Ramos (cell line): Measurements from ENCODE around the gene SCCPDH.
"Not testable (repeated sequence)": the region's sequence is repeated elsewhere in the genome, so short reads cannot be mapped to it uniquely, and the experiment has no call there.

Experiments used
- in situ Hi-C: fragments of 300-500 bp; cut with MboI; formaldehyde crosslinking; loops from one replicate; pipeline ENCODE4 v1.14.3; 2022; ENCODE audit warnings: low sequenced_read_pairs; ENCODE audit not compliant: unreplicated experiment

SCCPDH gene

DNA sequence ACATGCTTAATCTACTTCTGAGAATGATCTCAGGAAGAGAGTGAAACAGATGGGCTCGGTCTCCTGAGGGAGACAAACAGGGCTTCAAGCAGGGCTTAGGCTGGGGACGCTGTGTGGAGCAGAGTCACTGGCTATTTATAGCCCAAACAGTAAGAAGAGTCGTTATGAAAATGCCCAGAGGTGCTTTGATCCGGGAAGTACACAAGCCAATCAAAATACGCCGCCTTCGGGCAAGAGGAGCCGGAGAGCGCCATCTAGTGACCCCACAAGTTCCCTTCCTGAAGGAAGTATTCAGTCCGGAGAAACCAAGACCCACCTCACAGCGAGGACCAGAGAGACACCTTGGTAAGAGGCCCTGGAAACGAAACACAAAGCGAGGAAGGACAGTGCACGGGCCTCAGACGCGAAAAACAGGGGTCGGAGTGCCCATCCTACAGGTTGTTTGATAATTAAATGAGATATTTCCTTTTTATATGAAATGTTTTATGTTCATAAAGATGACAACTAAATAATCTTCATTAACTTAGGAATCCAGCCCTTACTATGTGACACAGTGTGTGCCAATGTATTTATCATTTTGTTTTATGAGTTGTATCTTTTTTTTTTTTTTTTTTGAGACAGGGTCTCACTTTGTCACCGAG, 25.0 kb upstream of the SCCPDH start:
- in situ Hi-C loops: loop anchor here (5.0 to 25.0 kb wide), 2 partner anchors 202 to 687 kb away; no protein-coding TSS in a partner anchor

DNA sequence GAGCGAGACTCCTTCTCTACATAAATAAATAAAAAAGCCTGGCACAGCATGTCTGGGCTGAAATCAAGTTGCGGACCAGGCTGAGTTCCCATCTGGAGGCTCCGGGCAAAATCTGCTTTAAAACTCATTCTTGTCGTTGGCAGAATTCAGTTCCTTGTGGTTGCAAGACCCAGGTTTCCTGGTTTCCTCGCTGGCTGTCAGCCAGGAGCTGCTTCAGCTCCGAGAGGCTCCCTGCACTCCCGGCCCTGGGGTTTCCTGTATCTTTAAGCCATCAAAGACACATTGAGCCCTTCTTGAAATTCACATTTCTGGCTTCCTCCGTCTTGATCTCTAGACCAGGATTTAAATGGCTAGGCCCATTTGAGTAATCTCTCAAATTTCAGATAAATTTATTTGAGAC, 20.6 kb upstream of the SCCPDH start:
- in situ Hi-C loops: no loop called here

DNA sequence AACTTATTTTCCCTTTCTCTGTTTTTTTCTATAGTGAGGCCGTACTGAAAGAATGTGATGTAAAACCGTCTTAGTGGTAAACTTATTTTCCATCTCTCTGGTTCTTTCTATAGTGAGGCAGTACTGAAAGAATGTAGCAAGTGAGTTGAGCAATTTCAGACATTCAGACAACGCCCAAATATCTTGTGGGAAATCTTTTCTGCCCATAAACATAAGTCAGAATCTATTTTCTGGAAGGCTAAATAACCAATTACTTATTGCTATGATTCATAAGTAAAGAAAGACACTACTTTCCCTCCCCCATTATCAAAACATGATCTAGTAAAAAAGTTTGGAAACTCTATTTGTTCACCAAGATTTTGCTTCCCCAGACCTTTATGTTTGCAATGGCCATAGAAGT, 18.8 kb upstream of the SCCPDH start:
- in situ Hi-C loops: no loop called here

DNA sequence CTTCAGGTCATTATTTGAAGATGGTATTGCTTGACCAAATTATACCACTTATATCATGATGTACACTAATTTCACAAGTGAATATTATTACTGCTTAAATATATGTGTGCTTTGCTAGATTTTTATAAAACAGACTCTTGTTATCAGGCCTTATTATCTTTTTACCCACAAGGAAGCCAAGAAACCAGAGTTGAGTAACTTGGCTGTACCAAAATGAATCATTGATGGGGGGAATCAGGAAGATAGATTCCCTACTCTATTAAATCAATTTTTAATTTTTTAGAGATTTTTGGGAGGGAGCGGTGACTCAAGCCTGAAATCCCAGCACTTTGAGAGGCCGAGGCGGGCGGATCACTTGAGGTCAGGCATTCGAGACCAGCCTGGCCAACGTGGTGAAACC, 16.0 kb upstream of the SCCPDH start:
- in situ Hi-C loops: no loop called here

DNA sequence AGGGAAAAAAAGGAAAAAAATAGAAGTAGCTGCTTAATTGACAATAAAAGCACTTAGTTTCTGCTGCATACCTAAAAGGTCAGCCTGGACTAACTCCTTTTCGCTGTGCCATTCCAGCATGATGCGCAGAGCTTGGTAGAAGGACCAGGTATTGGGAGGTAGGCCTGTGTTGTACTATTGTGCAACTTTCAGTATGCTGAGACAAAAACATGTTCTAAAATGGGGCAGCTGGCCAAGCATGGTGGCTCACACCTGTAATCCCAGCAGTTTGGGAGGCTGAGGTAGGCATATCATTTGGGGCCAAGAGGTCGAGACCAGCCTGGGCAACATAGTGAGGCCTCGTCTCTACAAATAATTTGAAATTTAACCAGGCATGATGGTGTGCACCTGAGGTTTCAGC, 15.0 kb upstream of the SCCPDH start:
- in situ Hi-C loops: no loop called here

DNA sequence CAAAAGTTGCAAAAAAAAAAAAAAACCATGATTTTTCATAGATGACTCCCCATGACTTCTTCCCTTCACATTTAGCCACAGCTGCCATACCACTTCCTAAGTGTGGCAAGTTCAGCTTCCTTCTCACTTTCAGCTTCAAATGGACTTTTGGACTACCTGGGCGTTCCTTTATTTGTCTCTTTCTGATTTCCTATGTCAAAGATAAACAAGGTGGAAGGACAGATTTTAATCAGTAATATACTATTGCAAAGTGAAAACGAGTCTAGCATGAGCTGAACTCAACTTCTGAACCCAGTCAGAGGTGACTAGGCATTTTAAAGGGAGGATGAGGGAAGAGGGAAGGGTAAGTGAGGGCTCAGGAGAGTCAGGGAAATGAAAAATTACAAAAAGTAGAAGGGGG, 14.4 kb upstream of the SCCPDH start:
- in situ Hi-C loops: no loop called here

DNA sequence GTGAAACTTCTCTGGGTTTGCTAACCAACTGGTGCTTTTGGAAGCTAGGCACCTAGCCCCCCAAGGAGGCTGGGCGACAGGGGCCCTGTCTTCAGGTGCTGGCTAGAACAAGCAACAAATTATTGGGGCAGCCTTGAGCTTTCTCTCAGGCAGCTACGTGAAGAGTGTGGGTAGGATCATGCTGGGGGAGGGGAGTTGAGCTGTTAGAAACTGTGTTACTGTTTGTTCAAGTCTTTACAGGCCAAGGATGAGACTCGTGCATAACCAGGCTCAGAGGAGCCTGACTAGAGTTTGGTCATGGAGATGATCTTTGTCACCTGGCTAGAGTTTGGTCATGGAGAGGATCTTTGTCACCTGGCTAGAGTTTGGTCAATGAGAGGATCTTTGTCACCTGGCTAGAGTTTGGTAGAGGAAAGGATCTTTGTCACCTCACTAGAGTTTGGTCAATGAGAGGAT, 12.6 kb upstream of the SCCPDH start:
- in situ Hi-C loops: no loop called here

DNA sequence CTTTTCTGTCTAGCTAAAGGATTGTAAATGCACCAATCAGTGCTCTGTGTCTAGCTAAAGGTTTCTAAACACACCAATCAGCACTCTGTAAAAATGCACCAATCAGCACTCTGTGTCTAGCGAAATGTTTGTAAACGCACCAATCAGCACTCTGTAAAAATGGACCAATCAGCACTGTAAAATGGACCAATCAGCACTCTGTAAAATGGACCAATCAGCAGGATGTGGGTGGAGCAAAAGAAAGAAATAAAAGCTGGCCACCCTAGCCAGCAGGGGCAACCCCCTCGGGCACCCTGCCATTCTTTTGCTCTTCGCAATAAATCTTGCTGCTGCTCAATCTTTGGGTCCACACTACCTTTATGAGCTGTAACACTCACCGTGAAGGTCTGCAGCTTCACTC, 11.8 kb upstream of the SCCPDH start:
- in situ Hi-C loops: not testable (repeated sequence)

DNA sequence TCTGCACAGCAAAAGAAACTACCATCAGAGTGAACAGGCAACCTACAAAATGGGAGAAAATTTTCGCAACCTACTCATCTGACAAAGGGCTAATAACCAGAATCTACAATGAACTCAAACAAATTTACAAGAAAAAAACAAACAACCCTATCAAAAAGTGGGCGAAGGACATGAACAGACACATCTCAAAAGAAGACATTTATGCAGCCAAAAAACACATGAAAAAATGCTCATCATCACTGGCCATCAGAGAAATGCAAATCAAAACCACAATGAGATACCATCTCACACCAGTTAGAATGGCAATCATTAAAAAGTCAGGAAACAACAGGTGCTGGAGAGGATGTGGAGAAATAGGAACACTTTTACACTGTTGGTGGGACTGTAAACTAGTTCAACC, 4.8 kb upstream of the SCCPDH start:
- in situ Hi-C loops: not testable (repeated sequence)

DNA sequence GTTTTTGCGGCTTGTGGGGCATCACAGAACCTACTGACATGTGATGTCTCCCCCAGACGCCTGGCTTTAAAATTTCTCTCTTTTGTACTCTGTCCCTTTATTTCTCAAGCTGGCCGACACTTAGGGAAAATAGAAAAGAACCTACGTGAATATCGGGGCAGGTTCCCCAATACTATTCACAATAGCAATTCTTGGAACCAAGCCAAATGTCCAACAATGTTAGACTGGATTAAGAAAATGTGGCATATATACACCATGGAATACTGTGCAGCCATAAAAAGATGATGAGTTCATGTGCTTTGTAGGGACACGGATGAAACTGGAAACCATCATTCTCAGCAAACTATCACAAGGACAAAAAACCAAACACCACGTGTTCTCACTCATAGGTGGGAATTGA, 3.4 kb upstream of the SCCPDH start:
- in situ Hi-C loops: not testable (repeated sequence)

DNA sequence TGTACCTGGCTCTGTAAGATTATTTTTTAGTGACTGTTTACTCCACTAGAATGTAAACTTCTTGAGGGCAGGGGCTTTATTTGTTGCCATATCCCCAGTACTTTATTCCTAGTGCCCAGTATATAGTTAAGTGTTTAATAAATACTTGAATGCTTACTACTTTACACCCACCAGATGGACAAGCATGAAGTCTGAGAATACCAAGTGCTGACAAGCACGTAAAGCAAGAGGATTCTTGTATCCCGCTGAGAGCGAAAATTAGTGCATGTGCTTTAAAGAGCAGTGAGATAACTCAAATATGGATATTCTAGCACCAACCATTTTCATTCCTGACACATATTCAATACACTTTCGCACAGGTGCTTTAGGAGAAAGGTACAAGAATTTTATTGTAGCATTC, 1.5 kb upstream of the SCCPDH start:
- in situ Hi-C loops: no loop called here

DNA sequence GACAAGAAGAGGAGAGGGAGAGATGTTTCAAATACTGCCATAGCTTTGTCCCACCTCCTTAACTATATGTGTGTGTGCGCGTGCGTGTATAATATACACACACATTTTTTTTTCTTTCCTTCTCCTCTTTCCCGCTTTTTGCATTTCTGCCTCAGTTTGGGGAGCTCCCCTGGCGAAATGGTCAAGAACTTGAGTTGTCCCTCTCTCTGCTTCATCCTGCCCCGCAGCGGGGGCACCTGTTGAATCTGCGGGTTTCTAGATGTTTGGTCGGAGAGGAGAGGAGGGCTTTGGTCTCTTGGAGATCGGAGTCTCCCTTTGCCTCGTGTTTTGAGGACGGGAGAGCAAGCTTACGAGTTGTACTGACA, 504 bp downstream of the SCCPDH start:
- in situ Hi-C loops: no loop called here

DNA sequence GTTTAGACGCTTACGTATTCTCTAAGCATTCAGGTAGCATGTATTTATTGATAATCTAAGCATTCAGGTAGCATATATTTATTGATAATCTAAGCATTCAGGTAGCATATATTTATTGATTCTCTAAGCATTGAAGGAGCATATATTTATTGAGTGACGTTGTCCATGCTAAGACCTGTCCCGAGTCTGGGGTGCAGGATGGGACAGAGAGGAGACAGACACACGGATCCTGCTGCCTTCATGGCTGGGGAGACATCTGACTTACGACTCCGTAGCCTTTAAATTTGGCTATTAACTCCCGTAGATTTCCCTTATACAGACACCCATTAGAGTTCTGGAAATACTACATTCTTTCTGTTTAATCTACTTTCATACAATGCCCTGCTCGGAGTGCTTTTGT, 982 bp downstream of the SCCPDH start:
- in situ Hi-C loops: no loop called here

DNA sequence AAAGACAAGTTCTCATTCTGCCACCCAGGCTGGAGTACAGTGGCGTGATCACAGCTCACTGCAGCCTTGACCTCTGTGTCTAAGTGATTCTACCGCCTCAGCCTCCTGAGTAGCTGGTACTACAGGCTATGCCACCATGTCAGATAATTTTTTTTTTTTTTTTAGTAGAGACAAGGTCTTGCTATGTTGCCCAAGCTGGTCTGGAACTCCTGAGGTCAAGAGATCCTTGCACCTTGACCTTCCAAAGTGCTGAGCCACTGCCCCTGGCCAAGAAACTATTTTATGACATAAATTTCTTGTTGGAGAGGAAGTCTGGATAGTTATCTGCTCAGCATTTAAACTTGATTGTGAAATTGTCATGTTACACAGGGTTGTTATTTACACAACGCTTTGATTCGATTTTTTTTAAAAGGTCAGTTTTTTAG, 2.1 kb downstream of the SCCPDH start:
- in situ Hi-C loops: no loop called here

DNA sequence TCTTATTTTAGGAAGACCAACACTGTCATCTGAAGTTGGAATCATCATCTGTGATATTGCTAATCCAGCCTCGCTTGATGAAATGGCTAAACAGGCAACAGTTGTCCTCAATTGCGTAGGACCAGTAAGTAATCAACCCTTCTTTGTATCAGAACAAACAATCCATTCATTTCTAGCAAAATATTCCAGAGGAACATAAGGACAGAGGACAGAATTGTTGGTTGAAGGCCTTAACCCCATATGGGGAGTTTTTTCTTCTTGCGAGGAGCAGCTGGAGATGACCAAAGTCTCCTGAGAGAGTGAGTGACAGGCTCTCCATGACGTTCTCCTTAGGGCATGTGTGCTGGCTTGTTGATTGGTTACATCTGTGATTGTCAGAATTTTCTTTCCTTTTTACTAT, 2.7 kb downstream of the SCCPDH start:
- in situ Hi-C loops: no loop called here

DNA sequence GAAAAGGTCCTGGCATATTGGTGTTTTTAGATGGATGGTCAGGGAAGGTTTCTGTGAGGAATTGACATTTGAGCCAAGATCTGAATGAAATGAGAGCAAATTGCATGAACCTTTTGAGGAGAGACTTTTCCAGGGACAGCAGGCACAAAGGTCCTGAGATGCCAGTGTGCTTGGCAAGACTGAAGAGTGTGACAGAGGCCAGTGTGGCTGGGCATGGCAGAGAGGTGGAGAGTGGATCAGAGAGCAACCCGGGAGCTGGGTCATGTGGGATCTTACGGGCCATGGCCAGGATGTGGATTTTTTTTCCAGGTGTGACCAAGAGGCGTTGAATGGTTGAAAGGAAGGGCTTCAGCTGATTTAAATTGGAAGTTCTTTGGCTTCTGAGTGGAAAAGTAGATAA, 3.4 kb downstream of the SCCPDH start:
- in situ Hi-C loops: no loop called here

DNA sequence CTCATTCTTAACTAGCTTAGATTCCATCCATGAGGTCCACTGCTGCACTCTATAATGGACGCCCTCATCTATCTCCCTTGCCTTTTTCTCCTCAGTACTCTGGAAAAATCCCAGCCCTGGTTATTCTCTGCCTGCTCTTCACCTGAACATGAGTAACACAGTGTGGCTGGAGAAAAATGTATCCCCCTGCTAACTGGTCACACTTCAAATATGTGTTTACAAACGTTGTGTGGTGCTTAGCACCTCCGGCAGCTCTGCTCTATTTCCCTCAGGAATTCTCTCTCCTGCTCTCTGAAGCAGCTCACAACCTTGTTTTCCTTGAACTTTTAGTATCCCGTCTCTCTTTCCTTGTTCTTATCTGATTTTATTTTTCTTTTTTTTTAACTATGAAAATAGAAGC, 4.1 kb downstream of the SCCPDH start:
- in situ Hi-C loops: no loop called here

DNA sequence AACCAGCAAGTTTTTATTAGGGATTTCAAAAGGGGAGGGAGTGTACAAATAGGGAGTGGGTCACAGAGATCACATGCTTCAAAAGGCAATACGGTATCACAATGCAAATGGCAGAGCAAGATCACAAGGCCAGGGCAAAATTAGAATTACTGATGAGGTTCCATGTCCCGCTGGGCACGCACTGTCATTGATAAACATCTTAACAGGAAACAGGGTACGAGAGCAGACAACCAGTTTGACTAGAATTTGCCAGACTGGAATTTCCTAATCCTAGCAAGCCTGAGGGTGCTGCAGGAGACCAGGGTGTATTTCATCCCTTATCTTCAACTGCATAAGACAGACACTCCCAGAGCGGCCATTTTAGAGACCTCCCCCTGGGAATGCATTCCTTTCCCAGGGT, 4.8 kb downstream of the SCCPDH start:
- in situ Hi-C loops: not testable (repeated sequence)

DNA sequence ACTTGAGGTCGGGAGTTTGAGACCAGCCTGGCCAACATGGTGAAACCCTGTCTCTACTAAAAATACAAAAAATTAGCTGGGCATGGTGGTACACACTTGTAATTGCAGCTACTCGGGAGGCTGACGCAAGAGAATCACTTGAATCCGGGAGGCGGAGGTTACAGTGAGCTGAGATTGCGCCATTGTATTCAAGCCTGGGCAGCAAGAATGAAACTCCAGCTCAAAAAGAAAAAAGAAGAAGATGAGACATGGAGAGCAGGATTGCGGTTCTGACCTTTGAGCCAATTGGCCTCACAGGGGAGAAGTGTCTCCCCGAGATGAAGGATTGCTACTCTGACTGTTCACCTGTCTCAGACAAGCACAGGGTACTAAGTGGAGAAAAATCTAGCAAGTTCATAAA, 6.6 kb downstream of the SCCPDH start:
- in situ Hi-C loops: no loop called here

DNA sequence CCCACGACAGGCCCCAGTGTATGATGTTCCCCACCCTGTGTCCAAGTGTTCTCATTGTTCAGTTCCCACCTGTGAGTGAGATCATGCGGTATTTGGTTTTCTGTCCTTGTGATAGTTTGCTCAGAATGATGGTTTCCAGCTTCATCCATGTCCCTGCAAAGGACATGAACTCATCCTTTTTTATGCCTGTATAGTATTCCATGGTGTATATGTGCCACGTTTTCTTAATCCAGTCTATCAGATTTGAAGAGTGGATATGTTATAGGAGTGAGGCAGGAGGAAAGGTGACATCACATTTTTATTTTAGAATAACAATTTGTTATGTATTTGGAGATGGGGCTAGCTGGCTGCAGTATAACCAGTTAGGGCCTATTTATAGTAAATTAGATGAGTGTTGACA, 7.7 kb downstream of the SCCPDH start:
- in situ Hi-C loops: not testable (repeated sequence)

DNA sequence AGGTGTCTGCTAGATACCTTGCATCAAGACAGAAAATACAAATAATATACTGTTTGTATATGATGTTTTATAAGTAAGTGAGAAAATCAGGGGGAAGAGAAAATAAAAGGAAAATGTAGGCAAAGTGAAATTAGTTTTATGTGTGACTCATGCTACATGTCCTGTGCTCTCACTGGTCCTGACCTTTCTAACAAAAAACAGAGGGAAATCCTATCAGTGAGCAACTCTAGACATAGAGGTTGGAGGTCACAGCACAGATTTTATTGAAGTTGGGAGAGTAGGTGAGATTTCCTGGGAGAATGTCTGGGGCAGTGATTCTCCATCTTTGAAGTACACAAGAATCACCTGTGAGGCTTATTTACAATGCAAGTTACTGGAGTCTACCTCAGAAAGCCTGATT, 9.5 kb downstream of the SCCPDH start:
- in situ Hi-C loops: no loop called here

DNA sequence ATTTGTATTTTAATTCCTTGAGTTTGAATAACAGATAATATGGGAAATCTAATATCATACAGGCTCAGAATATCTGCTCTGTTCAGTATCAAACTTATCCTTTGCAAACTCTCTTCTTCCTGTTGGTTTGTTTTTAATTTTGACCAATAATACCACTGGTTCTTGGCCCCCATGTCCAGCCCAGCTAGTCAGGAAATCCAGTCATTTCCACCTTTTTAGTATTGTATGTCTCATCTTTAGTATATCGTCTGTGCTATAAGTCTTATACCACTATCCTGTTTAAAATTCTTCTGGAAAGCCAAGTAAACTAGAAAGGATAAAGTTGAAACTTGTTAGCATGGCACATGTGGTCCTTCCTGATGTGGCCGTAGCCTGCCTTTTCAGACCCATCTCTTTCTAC, 10.7 kb downstream of the SCCPDH start:
- in situ Hi-C loops: no loop called here

DNA sequence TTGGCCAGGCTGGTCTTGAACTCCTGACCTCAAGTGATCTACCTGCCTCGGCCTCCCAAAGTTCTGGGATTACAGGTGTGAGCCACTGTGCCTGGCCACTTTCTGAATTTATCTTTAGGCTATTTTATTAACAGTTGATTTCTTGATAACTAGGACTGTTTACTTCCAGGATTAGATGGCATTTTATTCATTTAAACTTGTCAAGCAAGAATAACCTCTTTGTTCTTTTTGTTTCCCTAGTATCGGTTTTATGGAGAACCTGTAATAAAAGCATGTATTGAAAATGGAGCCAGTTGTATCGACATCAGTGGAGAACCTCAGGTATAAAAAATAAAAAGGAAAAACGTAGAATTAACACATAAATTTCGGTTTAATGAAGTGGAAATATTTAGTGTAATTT, 11.5 kb downstream of the SCCPDH start:
- in situ Hi-C loops: no loop called here
